Kidney capillary endothelial cell (primary cell): ENCODE data around the gene POLR1B.
"Not testable (repeated sequence)": the region's sequence is repeated elsewhere in the genome, so short reads cannot be mapped to it uniquely, and the experiment has no call there.

ENCODE experiments used
- DNase-seq: peaks from one replicate; pipeline ENCODE4 v3.0.0-alpha.2; 2018; ENCODE audit warnings: low spot score

The POLR1B gene

DNA sequence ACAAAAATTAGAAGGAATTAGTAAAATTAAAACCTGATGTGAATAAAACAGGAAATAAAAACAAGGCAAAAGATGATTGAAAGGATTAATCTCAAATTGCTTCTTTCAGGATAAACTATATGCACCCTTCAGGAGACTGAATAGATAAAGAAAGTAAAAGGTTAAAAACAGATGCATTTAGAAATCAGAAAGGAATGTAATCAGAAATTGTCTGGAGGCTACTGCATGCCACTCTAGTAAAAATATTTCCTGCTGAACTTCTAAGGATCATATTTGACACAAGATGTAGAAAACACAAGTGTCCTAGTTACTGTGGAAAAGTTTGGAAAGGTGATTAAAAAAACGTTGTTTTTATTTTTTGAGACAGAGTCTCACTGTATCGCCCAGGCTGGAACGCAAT lies 58.4 kb downstream of the POLR1B start:
- DNase-seq: no peak

DNA sequence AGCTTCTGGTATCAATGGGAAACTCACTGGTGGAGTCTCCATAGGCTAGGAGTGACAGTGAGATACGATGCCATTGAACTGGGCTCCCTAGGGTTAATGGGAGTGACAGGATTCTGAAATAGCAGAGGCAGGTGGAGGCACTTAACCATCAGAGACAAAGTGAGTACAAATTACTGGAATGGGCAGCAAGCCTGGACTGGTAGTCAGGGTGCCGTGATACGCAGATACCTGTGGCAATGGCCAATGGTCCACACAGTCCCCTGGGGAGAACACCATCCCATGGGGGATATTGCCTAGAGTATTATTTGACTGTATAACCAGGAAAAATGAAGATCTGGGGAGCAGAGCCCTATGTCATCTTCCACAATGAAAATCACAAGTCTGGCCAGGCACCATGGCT lies 59.5 kb downstream of the POLR1B start:
- DNase-seq: no peak

DNA sequence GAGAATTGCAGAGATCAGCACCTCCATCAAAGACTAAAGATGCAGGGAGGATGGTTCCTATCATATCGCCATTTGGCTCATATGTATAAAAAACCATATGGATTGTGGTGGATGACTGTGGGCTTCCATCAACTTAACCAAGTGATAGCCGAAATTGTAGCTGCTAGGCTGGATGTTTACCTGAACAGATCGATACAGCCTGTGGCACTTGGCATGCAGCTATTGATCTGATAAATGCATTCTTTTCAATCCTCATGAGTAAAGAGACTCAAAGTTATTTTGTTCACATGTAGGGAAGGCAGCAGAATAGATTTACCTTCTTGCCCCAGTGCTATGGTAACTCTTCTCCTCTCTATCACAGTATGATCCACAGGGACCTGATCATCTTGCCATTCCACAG lies 60.7 kb downstream of the POLR1B start:
- DNase-seq: no peak

DNA sequence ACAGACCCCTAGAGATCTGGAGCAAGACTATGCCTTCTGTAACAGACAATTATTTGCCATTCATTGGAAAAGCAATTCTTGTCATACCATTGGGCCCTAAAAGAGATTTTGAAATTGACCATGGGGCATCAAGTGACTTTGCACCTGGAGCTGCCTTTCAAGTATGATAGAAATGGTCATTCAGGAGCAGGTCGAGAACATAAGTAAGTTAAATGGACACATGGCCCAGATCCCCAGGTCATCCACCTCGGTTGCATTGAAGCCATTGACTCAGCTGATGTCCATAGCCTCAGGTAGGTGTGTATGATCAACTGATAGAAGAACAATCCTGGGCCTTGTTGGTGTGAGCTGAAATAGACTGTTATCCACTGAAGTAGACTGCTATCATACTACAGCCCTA lies 61.5 kb downstream of the POLR1B start:
- DNase-seq: no peak

DNA sequence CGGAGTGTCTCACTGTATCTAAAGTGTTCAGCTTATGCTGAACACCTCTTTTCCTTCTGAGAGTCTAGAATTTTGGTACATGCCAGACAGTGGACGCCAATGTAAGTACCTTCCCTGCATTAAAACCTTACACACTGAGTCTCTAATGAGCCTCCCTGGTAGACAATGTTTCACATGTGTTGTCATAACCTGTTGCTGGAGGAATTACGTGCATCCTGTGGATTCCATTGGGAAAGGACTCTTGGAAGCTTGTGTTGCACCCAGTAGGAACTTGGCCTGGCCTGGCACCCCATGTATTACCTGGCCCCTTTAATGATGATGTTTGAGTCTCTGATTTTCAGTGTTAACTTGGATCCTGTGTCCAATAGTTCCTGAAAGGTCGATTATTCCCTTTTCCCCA lies 62.7 kb downstream of the POLR1B start:
- DNase-seq: no peak

DNA sequence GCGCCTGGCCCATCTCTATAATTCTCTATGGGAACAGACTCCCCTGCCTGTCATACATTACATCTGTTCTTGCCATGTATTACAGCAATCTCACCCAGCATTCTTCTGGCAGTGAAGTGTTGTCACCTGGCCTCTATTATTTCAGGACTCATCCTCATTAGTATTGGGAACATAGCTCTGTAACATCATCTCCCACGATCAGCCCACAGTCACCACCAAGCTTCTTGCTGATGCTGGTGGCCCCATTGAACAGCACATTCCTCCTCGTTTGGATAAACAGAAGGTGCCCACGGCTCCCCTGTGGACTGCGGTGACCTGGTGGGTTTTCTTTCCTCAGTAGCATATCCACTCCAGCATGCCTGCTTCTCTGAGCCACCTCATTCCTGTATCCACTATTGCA lies 63.7 kb downstream of the POLR1B start:
- no peak for DNase-seq

DNA sequence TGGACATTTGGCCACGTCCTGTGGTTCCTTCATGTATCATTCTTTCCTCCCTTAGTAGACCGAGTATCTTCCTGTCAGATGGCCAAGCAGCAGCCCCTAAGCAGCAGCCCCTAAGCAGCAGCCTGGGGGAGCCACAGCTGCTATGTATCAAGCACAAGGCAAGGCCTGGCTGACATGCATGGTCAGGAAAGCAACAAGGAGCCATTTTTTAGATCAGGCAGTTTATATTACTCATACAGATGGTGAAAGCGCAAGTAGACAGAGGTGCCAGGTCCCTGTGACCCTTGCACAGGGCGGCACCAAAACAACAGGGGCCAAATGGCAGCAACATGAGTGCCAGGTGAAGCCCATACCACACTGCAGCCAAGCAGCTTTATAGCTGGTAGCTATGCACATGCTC lies 64.3 kb downstream of the POLR1B start:
- DNase-seq: no peak

DNA sequence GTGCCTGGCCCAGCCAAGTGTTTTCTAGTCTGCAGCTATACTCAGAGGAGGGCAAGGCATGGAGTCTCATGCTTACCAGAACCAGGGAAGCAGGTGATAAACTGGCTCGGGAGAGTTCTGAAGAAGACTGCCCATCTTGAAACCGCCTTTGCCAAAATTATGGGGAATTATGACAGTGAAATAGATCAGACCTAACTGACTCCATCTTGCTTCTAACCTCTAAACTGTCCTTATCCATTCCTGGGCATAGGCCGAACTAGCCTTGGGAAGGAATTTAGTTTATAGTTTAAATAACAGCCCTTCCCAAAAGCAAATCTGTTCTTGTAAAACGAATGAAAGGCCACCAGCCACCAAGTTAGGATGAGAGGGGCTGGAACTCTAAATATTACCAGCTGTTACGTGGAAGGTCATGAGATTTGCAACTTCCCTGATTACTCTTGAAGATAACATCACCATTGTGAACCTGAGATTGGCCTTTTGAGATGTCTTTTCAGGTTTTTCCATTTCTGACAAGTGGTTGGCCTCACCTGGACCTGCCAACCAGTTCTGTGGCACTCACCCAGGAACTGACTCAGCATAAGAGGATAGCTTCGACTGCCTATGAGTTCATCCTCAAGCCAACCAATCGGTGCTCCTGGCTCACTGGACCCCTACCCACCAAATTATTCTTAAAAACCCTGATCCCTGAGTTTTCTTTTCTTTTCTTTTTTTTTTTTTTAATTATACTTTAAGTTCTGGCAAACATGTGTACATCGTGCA lies 65.6 kb downstream of the POLR1B start:
- DNase-seq: no peak

DNA sequence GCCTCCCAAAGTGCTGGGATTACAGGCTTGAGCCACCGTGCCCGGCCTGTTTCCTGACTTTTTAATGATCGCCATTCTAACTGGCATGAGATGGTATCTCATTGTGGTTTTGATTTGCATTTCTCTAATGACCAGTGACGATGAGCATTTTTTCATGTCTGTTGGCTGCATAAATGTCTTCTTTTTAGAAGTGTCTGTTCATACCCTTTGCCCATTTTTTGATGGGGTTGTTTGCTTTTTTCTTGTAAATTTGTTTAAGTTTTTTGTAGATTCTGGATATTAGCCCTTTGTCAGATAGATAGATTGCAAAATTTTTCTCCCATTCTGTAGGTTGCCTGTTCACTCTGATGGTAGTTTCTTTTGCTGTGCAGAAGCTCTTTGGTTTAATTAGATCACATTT lies 67.1 kb downstream of the POLR1B start:
- not testable (repeated sequence) for DNase-seq

DNA sequence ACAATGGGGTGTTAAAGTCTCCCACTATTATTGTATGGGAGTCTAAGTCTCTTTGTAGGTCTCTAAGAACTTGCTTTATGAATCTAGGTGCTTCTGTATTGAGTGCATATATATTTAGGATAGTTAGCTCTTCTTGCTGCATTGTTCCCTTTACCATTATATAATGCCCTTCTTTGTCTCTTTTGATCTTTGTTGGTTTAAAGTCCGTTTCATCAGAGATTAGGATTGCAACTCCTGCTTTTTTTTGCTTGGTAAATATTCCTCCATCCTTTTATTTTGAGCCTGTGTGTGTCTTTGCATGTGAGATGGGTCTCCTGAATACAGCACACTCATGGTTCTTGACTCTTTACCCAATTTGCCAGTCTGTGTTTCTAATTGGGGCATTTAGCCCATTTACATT lies 70.0 kb downstream of the POLR1B start:
- not testable (repeated sequence) for DNase-seq

DNA sequence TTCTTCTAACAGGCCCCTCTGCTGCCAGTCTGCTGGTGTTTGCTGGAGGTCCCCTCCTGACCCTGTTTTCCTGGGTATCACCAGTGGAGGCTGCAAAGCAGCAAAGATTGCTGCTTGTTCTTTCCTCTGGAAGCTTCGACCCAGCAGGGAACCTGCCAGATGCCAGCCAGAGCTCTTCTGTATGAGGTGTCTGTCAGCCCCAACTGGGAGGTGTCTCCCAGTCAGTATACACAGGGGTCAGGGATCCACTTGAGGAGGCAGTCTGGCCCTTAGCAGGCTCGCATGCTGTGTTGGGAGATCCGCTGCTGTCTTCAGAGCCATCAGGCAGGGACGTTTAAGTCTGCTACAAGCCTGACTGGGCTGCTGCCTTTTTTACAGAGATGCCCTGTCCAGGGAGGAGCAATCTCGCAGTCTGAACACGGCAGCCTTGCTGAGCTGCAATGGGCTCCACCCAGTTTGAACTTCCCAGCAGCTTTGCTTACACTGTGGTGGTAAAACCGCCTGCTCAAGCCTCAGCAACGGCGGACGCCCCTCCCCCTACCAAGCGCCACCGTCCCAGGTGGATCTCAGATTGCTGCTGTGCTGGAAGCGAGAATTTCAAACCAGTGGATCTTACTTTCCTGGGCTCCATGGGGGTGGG lies 72.1 kb downstream of the POLR1B start:
- DNase-seq: no peak

DNA sequence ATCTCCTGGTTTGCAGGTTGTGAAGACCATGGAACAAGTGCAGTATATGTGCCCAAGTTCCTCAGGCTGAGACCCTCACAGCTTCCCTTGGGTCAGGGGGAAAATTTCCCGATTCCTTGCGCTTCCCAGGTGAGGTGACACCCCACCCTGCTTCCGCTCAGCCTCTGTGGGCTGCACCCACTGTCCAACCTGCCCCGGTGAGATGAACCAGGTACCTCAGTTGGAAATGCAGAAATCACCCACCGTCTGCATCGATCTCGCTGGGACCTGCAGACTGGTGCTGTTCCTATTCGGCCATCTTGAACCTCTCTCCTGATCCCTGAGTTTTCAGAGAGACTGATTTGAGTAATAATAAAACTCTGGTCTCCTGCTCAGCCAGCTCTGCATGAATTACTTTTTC lies 72.8 kb downstream of the POLR1B start:
- DNase-seq: no peak

DNA sequence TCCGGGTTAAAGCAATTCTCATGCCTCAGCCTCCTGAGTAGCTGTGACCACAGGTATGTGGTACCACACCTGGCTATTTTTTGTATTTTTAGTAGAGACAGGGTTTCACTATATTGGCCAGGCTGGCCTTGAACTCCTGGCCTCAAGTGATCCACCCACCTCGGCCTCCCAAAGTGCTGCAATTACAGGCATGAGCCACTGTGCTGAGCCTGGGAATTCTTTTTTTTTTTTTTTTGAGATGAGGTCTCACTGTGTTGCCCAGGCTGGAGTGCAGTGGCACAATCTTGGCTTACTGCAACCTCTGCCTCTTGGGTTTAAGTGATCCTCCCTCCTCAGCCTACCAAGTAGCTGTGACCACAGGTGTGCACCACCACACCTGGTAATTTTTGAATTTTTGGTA lies 73.5 kb downstream of the POLR1B start:
- DNase-seq: not testable (repeated sequence)

DNA sequence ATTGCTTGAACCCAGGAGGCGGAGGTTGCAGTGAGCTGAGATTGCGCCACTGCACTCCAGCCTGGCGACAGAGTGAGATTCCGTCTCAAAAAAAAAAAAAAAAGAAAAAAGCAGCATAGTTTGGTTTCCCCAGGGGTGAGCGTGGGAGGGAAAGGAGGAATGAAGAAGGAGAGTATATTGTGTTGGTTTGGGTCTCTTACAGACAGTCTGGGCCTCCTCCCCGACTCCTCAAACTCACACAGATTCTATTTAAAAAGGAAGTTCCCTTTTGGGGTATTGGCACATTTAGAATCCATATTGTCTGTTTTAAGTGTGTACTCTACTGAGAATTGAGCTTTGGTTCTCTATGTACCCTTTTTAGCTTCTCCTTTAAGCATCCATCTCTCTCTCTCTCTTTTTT lies 76.1 kb downstream of the POLR1B start:
- no peak for DNase-seq

DNA sequence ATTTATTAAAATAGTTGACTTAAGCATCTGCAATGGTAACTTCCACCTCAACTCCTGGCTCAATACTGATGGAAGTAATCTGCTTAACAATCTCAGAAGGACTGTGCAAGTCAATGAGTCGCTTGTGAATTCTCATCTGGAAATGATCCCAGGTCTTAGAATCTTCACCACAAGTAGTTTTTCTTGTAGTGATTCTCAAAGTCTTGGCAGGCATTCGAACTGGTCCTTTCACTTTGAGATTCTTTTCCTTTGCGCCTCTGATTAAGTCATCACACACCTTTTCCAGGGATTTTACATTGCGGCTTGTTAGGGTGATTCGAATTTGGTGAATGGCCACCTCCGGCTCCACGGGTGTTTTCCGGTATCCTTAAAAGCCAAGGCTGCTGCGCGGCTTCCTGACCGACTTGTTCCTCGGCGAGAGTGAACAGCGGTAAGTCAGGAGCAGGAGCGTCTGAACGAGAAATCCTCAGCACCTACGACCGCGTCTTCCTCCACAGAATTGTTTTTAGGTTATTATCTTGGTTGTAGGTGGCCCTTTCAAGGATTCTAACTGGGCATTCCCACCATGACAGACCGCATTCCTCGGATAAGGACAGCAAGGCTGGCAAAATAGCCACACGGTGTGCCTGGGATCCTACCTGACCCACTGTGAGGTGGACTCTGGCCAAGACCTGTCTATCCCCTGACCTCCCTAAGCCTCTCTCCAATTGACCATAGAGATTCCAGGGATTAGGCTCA lies 79.7 kb downstream of the POLR1B start:
- DNase-seq: no peak

DNA sequence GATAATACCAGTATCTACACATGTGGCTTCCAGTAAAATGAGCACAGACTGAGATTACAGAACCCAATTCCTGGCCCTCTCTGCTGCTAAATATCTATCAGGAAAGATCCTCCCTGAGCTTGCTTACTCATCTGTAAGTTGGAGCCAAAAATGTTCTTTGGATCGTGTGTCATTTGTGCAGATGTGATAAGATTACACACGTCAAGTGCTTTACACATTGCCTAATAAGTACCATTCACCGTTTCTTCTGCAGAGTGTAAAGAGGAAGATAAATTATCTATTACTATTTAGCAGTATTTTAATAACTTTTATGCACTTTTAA lies 80.2 kb downstream of the POLR1B start:
- DNase-seq: no peak

DNA sequence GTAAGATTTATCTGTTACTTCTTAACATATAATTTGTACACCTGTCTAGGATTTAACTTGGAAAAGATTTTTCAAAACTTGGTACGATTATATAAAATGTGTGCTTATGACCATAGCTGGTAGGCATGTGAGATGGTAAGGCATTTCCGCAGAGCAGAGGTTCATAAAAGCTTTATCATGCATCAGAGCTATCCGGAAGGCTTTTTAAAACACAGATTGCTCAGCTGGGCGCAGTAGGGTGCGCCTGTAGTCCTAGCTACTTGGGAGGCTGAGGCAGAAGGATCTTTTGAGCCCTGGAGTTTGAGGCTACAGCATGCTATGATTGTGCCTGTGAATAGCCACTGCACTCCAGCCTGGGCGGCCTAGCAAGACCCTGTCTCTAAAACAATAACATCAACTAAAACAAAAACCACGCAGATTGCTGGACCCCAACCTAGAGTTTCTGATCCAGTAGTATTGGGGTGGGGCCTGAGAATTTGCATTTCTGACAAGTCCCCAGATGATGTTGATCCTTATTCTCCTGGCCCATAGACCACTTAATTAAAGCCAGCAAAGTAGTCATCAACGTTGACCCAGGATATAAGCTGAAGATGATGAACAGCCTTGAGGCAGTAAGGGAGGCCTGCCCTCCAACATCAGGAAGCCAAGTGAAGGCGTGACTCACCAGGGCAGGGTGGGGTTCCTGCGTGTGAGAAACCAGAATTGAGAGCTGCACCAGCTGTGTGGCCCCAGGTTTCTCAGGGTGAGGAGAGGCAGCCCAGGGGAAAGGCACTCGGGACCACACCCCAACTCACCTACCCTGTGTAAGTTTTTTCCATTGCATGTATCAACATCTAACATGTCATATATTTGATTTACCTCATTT lies 81.9 kb downstream of the POLR1B start:
- DNase-seq: peak; percentile 78

DNA sequence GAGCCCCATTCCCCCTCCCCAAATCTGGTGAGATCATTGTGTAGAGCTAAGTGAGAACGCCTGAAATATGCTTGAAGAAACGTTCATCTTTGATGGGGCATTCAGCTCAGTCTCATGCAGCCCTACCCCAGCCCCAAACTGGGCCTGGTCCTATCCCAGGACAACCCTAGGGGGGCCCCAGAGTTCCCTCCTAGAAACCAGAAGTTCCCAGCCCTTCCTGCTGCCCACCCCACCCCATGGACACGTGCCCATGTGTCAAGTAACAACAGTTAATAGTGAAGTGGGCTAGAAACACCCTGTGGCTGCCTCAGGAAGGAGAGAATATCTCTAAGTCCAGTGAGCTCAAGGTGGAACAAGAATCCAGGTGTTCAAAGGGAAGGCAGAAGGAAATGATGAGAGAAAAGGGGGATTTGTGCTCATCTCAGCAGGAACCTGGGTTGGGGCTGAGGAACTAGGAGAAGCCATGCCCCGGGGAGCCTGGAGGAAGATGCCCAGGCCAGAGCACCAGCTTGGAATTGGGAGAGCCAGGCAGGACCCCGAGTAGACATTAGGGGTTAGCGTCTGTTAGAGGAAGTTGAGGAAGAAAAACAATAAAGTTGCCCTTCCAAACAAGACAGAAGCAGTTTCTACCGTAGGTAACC lies 83.3 kb downstream of the POLR1B start:
- DNase-seq: no peak

DNA sequence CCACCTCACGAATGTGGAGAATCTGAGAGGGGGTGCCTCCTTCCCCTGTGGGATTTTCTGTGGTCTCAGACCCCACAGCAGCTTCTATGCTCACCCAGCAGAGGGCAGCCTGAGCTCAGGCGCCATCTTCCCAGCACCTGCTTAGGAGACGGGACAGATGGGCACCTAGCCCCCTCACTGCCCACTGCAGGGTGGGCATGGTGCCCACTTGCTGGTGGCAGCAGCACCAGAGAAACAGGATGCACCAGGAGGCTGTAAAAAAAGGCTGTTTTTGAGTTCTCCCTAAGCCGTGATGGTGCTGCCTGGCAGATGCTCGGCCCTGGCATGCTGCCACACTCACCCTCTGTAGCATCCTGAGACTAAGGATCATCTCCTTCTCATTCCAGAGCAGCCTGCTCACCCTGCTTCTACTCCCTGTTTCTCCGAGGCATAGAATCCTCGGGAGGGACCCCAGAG lies 84.4 kb downstream of the POLR1B start:
- DNase-seq: peak; percentile 71
